HUES64 (cell line): Measurements from ENCODE around the gene TACC2.

Experiments
- H3K27ac ChIP-seq: 2 replicates; pipeline ENCODE4 v1.7.0; 2013; ENCODE audit warnings: low read depth, low read length, inconsistent platforms
- H3K27me3 ChIP-seq: 2 replicates; pipeline ENCODE4 v1.6.1; 2013; ENCODE audit warnings: mild to moderate bottlenecking, low read length; ENCODE audit not compliant: insufficient read depth
- H3K36me3 ChIP-seq: 2 replicates; pipeline ENCODE4 v1.6.1; 2013; ENCODE audit warnings: mild to moderate bottlenecking, low read length; ENCODE audit not compliant: insufficient read depth
- H3K4me1 ChIP-seq: 2 replicates; pipeline ENCODE4 v1.6.1; 2013; ENCODE audit warnings: mild to moderate bottlenecking, low read length, moderate library complexity; ENCODE audit not compliant: insufficient read depth
- H3K4me3 ChIP-seq: 2 replicates; pipeline ENCODE4 v1.5.1; 2013; ENCODE audit warnings: mild to moderate bottlenecking, low read length, moderate library complexity
- H3K9ac ChIP-seq: 2 replicates; pipeline ENCODE4 v1.6.1; 2013; ENCODE audit warnings: mild to moderate bottlenecking, low read depth, low read length
- H3K9me3 ChIP-seq: 2 replicates; pipeline ENCODE4 v1.6.1; 2013; ENCODE audit warnings: low read depth, low read length; ENCODE audit not compliant: insufficient read depth
- WGBS: fragments of 150-250, 120-280 bp; methylation state at CpG from one replicate; pipeline ENCODE4 v1.1.7; 2013; ENCODE audit warnings: missing lambda C conversion rate; 5-methylcytosine and 5-hydroxymethylcytosine counted together

The TACC2 gene

DNA sequence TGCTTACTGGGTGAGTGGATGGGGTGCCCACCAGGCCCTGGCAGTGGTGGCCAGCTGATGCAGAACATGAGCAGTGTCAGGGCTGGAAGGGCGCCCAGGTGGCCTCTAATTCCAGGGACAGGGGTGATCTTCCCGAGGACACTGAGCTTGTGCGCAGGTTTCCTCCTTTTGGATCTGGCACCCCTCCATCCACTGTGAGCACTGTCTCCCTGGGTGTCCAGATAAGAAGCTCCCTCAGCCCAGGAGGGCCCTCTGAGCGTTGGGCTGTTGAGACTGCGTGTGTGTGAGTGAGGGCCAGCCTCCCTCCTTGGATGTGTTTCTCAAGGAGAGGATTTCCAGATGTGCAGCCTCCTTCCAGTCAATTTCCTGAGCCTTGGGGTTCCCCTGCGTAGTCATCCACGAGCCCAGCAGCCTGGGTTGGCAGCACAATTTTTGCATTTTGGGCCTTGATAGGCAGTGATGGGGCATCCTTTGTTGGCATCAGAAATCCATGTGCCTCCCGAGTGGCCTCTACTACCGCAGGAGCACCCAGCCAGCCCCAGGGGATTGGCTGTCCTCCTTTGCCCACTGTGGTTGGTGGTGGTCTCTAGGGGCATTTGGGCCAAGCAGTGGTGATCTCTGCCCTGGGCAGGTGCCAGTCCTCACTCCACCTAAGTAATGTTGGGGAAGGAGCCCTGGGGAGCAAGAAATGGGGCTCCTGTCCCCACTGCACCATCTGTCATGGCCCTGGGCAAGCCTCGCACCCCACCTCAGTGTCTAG, 261.2 kb downstream of the TACC2 start:
- H3K4me1 ChIP-seq: no peaks in the 10 kb centered on the region
- no peak overlapping the region for H3K4me3 ChIP-seq
- H3K27me3 ChIP-seq: no peaks in the 10 kb centered on the region
- H3K27ac ChIP-seq: no peak overlapping the region
- WGBS: 94% methylated on average over 10 of the region's 10 CpGs
- no peak overlapping the region for H3K9ac ChIP-seq
- H3K36me3 ChIP-seq: peaks cover 62% of the 10 kb centered on the region
- H3K9me3 ChIP-seq: no peaks in the 10 kb centered on the region

GRCh38 chr10:122251459-122252255, 262.7 kb downstream of the TACC2 start:
- 94% methylated on average over 11 of the region's 11 CpGs for WGBS
- no peaks in the 10 kb centered on the region for H3K4me1 ChIP-seq
- peaks cover 51% of the 10 kb centered on the region for H3K36me3 ChIP-seq
- no peak overlapping the region for H3K27ac ChIP-seq
- H3K9me3 ChIP-seq: no peaks in the 10 kb centered on the region
- no peak overlapping the region for H3K4me3 ChIP-seq
- H3K9ac ChIP-seq: no peak overlapping the region
- H3K27me3 ChIP-seq: no peaks in the 10 kb centered on the region

- Histone ChIP-seq H3K4me1 (no peaks in the 10 kb centered on the region), H3K9me3 (no peaks in the 10 kb centered on the region), H3K4me3 (no peak overlapping the region), H3K27ac (no peak overlapping the region), H3K27me3 (no peaks in the 10 kb centered on the region), H3K36me3 (peaks cover 48% of the 10 kb centered on the region), H3K9ac (no peak overlapping the region)
- 82% methylated on average over 3 of the region's 3 CpGs for WGBS
Measured at GRCh38 chr10:122252805-122253204, 263.8 kb downstream of the TACC2 start.

DNA sequence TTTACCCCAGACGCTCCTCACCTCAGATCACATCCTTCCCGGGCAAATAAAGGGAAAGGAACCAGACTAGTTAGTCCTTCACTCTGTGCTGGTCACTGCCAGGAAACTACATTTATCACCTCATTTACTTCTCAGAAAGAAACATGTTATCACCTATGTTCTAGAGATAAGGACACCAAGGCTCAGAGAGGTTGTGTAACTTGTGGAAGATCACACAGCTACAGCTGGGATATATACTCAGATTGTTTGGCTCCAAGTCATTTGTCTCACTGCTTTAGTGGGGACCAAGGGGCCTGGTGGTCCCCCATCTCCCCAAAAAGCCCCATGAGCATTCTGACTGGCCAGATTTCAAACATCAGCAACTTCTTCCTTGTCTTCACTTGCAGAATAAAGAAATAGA, 264.6 kb downstream of the TACC2 start:
- no peaks in the 10 kb centered on the region for H3K9me3 ChIP-seq
- WGBS: 96% methylated on average over 2 of the region's 2 CpGs
- peaks cover 44% of the 10 kb centered on the region for H3K36me3 ChIP-seq
- peaks cover 4% of the 10 kb centered on the region for H3K4me1 ChIP-seq
- H3K27me3 ChIP-seq: no peaks in the 10 kb centered on the region
- no peak overlapping the region for H3K4me3 ChIP-seq
- no peak overlapping the region for H3K27ac ChIP-seq
- H3K9ac ChIP-seq: no peak overlapping the region

- no peak overlapping the region for H3K9ac ChIP-seq
- no peak overlapping the region for H3K4me3 ChIP-seq
- no peak overlapping the region for H3K27ac ChIP-seq
- no peaks in the 10 kb centered on the region for H3K27me3 ChIP-seq
- H3K9me3 ChIP-seq: no peaks in the 10 kb centered on the region
- H3K4me1 ChIP-seq: peaks cover 12% of the 10 kb centered on the region
- peaks cover 32% of the 10 kb centered on the region for H3K36me3 ChIP-seq
- 94% methylated on average over 5 of the region's 5 CpGs for WGBS
Measured at GRCh38 chr10:122254831-122255230, 265.9 kb downstream of the TACC2 start.

DNA sequence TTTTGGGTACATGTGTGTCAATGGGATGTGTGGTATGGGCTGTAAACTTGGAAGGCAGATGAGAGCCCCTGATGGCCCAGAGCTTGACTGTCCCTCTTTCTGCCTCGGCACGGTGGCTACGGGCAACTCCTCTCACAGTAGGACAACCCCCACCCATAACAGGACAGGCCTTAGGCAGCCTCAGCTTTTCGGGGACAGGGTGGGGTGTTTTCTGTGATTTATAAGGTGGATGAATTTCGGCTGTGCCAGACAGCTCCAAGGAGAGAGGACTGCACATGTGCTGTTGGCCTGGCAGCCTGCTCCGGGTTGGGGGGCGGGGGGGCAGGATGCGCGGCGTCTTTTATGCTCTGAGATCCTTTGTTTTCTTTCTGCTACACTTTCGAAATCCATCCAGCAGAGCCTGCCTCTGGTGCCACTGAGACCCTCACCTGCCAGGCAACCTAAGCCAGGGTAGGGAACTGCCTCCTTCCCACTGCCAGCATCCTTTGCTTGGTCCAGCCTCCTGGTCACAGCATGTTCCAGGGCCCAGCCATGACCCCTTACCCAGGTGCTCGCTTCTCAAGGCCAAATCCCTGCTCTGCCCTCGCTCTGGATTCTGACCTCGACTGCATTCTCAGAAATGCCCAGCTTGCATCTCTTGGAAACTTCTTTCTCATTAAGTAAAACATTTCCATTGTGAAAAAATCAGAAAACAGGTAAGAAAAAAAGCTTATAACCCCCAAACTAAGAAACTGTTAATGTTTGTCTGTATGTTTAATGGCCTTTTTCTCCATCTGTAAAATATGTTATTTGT, 266.7 kb downstream of the TACC2 start:
- peaks cover 31% of the 10 kb centered on the region for H3K36me3 ChIP-seq
- H3K4me1 ChIP-seq: peaks cover 12% of the 10 kb centered on the region
- no peak overlapping the region for H3K27ac ChIP-seq
- H3K27me3 ChIP-seq: no peaks in the 10 kb centered on the region
- WGBS: 95% methylated on average over 11 of the region's 14 CpGs
- no peaks in the 10 kb centered on the region for H3K9me3 ChIP-seq
- no peak overlapping the region for H3K9ac ChIP-seq
- H3K4me3 ChIP-seq: no peak overlapping the region

DNA sequence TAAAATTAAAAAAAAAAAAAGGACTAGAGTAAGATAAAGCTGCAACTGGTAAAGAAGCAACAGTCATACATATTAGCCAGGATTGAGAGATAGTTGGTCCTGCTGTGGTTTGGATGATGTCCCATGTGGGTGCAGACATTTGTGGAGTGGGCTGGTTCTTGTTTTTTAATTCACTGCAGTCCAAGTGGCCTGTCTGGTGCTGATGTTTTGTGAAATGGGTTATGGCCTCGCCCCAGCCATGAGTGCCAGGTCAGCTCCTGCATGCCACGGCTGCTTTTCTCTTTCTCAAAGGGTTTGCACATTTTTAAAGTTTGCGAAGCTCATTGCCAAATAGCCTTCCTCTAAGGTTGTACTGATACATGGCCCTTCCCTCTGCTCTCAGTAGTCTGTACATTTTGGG, 268.1 kb downstream of the TACC2 start:
- H3K4me3 ChIP-seq: no peak overlapping the region
- peaks cover 23% of the 10 kb centered on the region for H3K36me3 ChIP-seq
- no peak overlapping the region for H3K9ac ChIP-seq
- WGBS: 89% methylated on average over 3 of the region's 3 CpGs
- H3K9me3 ChIP-seq: peaks cover 7% of the 10 kb centered on the region; the same call in 1 of the 2 replicates
- H3K4me1 ChIP-seq: peaks cover 12% of the 10 kb centered on the region
- H3K27me3 ChIP-seq: no peaks in the 10 kb centered on the region
- H3K27ac ChIP-seq: no peak overlapping the region

- WGBS: 83% methylated on average over 25 of the region's 25 CpGs
- Histone ChIP-seq H3K4me1 (peaks cover 12% of the 10 kb centered on the region), H3K36me3 (peaks cover 20% of the 10 kb centered on the region), H3K9me3 (peaks cover 8% of the 10 kb centered on the region; the same call in 1 of the 2 replicates), H3K27ac (peak overlapping the region; percentile 45), H3K9ac (0 out of 2 replicates have a peak overlapping the region, but pooled peaks have one; percentile 24), H3K4me3 (no peak overlapping the region), H3K27me3 (no peaks in the 10 kb centered on the region)
Measured at GRCh38 chr10:122258136-122259074, 269.4 kb downstream of the TACC2 start.

GRCh38 chr10:122259075-122259466, 270.1 kb downstream of the TACC2 start:
- H3K9ac ChIP-seq: 0 out of 2 replicates have a peak overlapping the region, but pooled peaks have one; percentile 24

DNA sequence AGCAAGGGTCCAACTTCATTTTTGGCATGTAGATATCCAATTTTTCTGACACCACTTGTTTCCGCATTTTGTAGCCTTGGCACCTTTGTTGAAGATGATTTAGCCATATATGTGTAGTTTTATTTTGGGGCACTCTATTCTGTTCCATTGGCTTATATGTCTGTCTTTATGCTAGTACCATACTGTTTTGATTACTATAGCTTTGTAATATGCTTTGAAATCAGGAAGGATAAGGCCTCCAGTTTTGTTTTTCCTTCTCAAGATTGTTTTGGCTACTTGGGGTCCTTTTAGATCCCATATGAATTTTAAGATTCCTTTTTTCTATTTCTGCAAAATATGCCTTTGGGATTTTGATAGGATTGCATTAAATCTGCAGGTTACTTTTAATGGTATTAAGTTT, 272.6 kb downstream of the TACC2 start:
- Histone ChIP-seq H3K9ac (no peak overlapping the region), H3K4me1 (peaks cover 12% of the 10 kb centered on the region), H3K27ac (no peak overlapping the region), H3K36me3 (peaks cover 5% of the 10 kb centered on the region; the same call in 1 of the 2 replicates), H3K27me3 (no peaks in the 10 kb centered on the region), H3K4me3 (no peak overlapping the region), H3K9me3 (peaks cover 8% of the 10 kb centered on the region; the same call in 1 of the 2 replicates)
- 83% methylated on average over 1 of the region's 1 CpG for WGBS

More at GRCh38 chr10:122259075-122259466, 270.1 kb downstream of the TACC2 start:
- H3K9me3 ChIP-seq: peaks cover 8% of the 10 kb centered on the region; the same call in 1 of the 2 replicates
- H3K4me3 ChIP-seq: no peak overlapping the region
- no peaks in the 10 kb centered on the region for H3K27me3 ChIP-seq
- peak overlapping the region; percentile 45; the same call in 1 of the 2 replicates for H3K27ac ChIP-seq
- 80% methylated on average over 4 of the region's 4 CpGs for WGBS
- peaks cover 13% of the 10 kb centered on the region for H3K36me3 ChIP-seq
- peaks cover 12% of the 10 kb centered on the region for H3K4me1 ChIP-seq
